ENCODE measurements around the gene ANKRD12.

- TF ChIP-seq CTCF (IDR thresholded peaks at IDR 0.05), result no peak
- TF ChIP-seq EP300 (IDR thresholded peaks at IDR 0.05), result no peak
- no peak for TF ChIP-seq POLR2A (IDR thresholded peaks at IDR 0.05)
- no peak for TF ChIP-seq POLR2AphosphoS5 (IDR thresholded peaks at IDR 0.05)
Measured at GRCh38 chr18:9323750-9324445, 187.3 kb downstream of the ANKRD12 start.

All from sigmoid colon (tissue), 4 donors.